Parathyroid adenoma (tissue), 2 donors: Measurements from ENCODE around the gene DLGAP1.

Experiments used
- H2AFZ ChIP-seq: fragments of 300-600 bp; sonication (generic); one replicate; pipeline ENCODE4 v1.7.0; 2017; ENCODE audit warnings: antibody characterized with exemption, mild to moderate bottlenecking
- H3K27ac ChIP-seq: fragments of 300-600 bp; sonication (generic); one replicate; pipeline ENCODE4 v1.7.0; 2017
- H3K27me3 ChIP-seq: fragments of 300-600 bp; sonication (generic); one replicate; pipeline ENCODE4 v1.7.0; 2017; ENCODE audit warnings: low read length; ENCODE audit not compliant: control insufficient read depth, insufficient read depth
- H3K36me3 ChIP-seq: fragments of 300-600 bp; sonication (generic); one replicate; pipeline ENCODE4 v1.7.0; 2017; ENCODE audit warnings: low read length; ENCODE audit not compliant: control insufficient read depth, insufficient read depth
- H3K4me1 ChIP-seq: fragments of 300-600 bp; sonication (generic); one replicate; pipeline ENCODE4 v1.7.0; 2017; ENCODE audit warnings: control low read depth
- H3K4me2 ChIP-seq: fragments of 300-600 bp; sonication (generic); one replicate; pipeline ENCODE4 v1.7.0; 2017; ENCODE audit warnings: low read length
- H3K4me3 ChIP-seq: fragments of 300-600 bp; sonication (generic); one replicate; pipeline ENCODE4 v1.7.0; 2017; ENCODE audit warnings: low read depth, low read length
- H3K79me2 ChIP-seq: fragments of 300-600 bp; sonication (generic); one replicate; pipeline ENCODE4 v1.7.0; 2017; ENCODE audit warnings: control low read depth
- H3K9ac ChIP-seq: fragments of 300-600 bp; sonication (generic); one replicate; pipeline ENCODE4 v1.7.0; 2017; ENCODE audit warnings: mild to moderate bottlenecking
- H3K9me3 ChIP-seq: fragments of 300-600 bp; sonication (generic); one replicate; pipeline ENCODE4 v1.7.0; 2017; ENCODE audit warnings: low read length; ENCODE audit not compliant: control insufficient read depth
- CTCF ChIP-seq: fragments of 300-600 bp; sonication (generic); IDR thresholded peaks from one replicate; pipeline ENCODE4 v1.7.0; 2017; ENCODE audit warnings: antibody characterized with exemption, mild to moderate bottlenecking
- donor health status: primary hyperparathyroidism.

DLGAP1 gene

GRCh38 chr18:3950668-3951404 is 504.3 kb downstream of the DLGAP1 start:
- no peaks in the 10 kb centered on the region for H3K79me2 ChIP-seq
- H3K4me3 ChIP-seq: no peak overlapping the region
- no peak overlapping the region for H3K27ac ChIP-seq
- H3K9me3 ChIP-seq: no peaks in the 10 kb centered on the region
- H3K4me1 ChIP-seq: no peaks in the 10 kb centered on the region
- TF ChIP-seq CTCF: no peak
- no peak overlapping the region for H3K4me2 ChIP-seq
- H3K9ac ChIP-seq: no peak overlapping the region
- H3K27me3 ChIP-seq: no peaks in the 10 kb centered on the region
- H3K36me3 ChIP-seq: no peaks in the 10 kb centered on the region
- no peak overlapping the region for H2AFZ ChIP-seq

GRCh38 chr18:3948958-3949357 is 506.1 kb downstream of the DLGAP1 start:
- Histone ChIP-seq H3K9ac (no peak overlapping the region), H2AFZ (no peak overlapping the region), H3K4me2 (no peak overlapping the region), H3K27ac (no peak overlapping the region), H3K9me3 (no peaks in the 10 kb centered on the region), H3K36me3 (no peaks in the 10 kb centered on the region), H3K4me3 (no peak overlapping the region), H3K4me1 (no peaks in the 10 kb centered on the region), H3K27me3 (no peaks in the 10 kb centered on the region), H3K79me2 (no peaks in the 10 kb centered on the region)
- no peak for TF ChIP-seq CTCF

- no peak for TF ChIP-seq CTCF
These were observed 507.7 kb downstream of the DLGAP1 start for GRCh38 chr18:3947383-3947782.

GRCh38 chr18:3935305-3935704 is 519.8 kb downstream of the DLGAP1 start:
- Histone ChIP-seq H3K27ac (no peak overlapping the region), H3K4me3 (no peak overlapping the region), H3K4me1 (no peaks in the 10 kb centered on the region), H3K9ac (no peak overlapping the region), H3K4me2 (no peak overlapping the region), H2AFZ (no peak overlapping the region), H3K36me3 (no peaks in the 10 kb centered on the region), H3K9me3 (no peaks in the 10 kb centered on the region), H3K27me3 (no peaks in the 10 kb centered on the region), H3K79me2 (no peaks in the 10 kb centered on the region)
- TF ChIP-seq CTCF: no peak

More at GRCh38 chr18:3947383-3947782, 507.7 kb downstream of the DLGAP1 start:
- Histone ChIP-seq H2AFZ (no peak overlapping the region), H3K27ac (no peak overlapping the region), H3K9me3 (no peaks in the 10 kb centered on the region), H3K9ac (no peak overlapping the region), H3K4me2 (no peak overlapping the region), H3K4me3 (no peak overlapping the region), H3K36me3 (no peaks in the 10 kb centered on the region), H3K27me3 (no peaks in the 10 kb centered on the region), H3K79me2 (no peaks in the 10 kb centered on the region), H3K4me1 (no peaks in the 10 kb centered on the region)

GRCh38 chr18:3932276-3932675 is 522.8 kb downstream of the DLGAP1 start:
- H3K9ac ChIP-seq: no peak overlapping the region
- H3K36me3 ChIP-seq: no peaks in the 10 kb centered on the region
- no peak overlapping the region for H3K27ac ChIP-seq
- no peaks in the 10 kb centered on the region for H3K27me3 ChIP-seq
- H3K4me3 ChIP-seq: no peak overlapping the region
- H3K4me2 ChIP-seq: no peak overlapping the region
- no peak overlapping the region for H2AFZ ChIP-seq
- H3K79me2 ChIP-seq: no peaks in the 10 kb centered on the region
- no peaks in the 10 kb centered on the region for H3K9me3 ChIP-seq
- TF ChIP-seq CTCF: no peak
- no peaks in the 10 kb centered on the region for H3K4me1 ChIP-seq
